SK-N-SH (cell line): Measurements from ENCODE around the gene SYNPO2.

ENCODE experiments used
- TAF1 ChIP-seq: IDR thresholded peaks from 2 replicates; pipeline ENCODE4 v1.6.1; 2012; ENCODE audit warnings: low read depth, mild to moderate bottlenecking, low read length, moderate library complexity, borderline replicate concordance
- TF ChIP-seq, protein P1 (sequence below): fragments of 200-600 bp; sonication (generic); IDR thresholded peaks from 2 replicates; pipeline ENCODE4 v1.6.1; 2017; ENCODE audit warnings: antibody characterized with exemption, mild to moderate bottlenecking, moderate library complexity

- no peak for TF ChIP-seq TAF1
- TF ChIP-seq, protein P1, sequence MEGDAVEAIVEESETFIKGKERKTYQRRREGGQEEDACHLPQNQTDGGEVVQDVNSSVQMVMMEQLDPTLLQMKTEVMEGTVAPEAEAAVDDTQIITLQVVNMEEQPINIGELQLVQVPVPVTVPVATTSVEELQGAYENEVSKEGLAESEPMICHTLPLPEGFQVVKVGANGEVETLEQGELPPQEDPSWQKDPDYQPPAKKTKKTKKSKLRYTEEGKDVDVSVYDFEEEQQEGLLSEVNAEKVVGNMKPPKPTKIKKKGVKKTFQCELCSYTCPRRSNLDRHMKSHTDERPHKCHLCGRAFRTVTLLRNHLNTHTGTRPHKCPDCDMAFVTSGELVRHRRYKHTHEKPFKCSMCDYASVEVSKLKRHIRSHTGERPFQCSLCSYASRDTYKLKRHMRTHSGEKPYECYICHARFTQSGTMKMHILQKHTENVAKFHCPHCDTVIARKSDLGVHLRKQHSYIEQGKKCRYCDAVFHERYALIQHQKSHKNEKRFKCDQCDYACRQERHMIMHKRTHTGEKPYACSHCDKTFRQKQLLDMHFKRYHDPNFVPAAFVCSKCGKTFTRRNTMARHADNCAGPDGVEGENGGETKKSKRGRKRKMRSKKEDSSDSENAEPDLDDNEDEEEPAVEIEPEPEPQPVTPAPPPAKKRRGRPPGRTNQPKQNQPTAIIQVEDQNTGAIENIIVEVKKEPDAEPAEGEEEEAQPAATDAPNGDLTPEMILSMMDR = no peak
These were observed 66.9 kb downstream of the SYNPO2 start for GRCh38 chr4:118955515-118955914.
